BLaER1 (cell line): Measurements from ENCODE around the gene PLXDC2.

Experiments
- H3K27ac ChIP-seq: shearing (Covaris generic); formaldehyde crosslinking; 2 replicates; pipeline ENCODE4 v1.8.1; 2022
- H3K27me3 ChIP-seq: shearing (Covaris generic); formaldehyde crosslinking; 2 replicates; pipeline ENCODE4 v1.8.1; 2022
- H3K36me3 ChIP-seq: shearing (Covaris generic); formaldehyde crosslinking; 2 replicates; pipeline ENCODE4 v1.8.1; 2022
- H3K4me1 ChIP-seq: shearing (Covaris generic); formaldehyde crosslinking; 2 replicates; pipeline ENCODE4 v1.8.1; 2022
- H3K4me2 ChIP-seq: shearing (Covaris generic); formaldehyde crosslinking; 2 replicates; pipeline ENCODE4 v1.8.1; 2022
- H3K4me3 ChIP-seq: shearing (Covaris generic); formaldehyde crosslinking; 2 replicates; pipeline ENCODE4 v1.8.1; 2022
- H3K9ac ChIP-seq: shearing (Covaris generic); formaldehyde crosslinking; 2 replicates; pipeline ENCODE4 v1.8.1; 2022
- H3K9me3 ChIP-seq: shearing (Covaris generic); formaldehyde crosslinking; 2 replicates; pipeline ENCODE4 v1.8.1; 2022
- H4K20me1 ChIP-seq: shearing (Covaris generic); formaldehyde crosslinking; 2 replicates; pipeline ENCODE4 v1.8.1; 2022
- Cebpa-rat ChIP-seq: shearing (Covaris generic); IDR thresholded peaks from 2 replicates; pipeline ENCODE4 v1.8.1; 2022

The PLXDC2 gene

DNA sequence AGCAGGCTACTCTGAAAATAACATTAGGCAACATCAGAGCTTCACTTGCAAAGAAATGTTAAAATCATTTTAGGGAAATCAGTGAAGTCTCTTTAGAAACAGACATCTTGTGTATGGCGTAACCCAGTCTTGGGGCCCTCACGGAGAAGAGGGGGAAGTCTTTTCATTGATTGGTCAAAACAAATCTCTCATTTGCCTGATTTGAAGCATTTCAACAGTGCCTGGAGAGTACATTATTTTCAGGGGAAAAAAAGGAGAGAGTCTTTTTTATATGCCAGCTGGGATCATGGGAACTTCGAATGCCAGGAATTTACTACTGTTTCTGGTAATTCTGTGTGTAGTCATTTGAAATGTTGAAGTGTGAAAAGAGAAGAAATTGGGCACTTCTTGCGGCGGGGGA lies 471.4 kb downstream of the PLXDC2 start:
- Histone ChIP-seq H3K4me1 (no peaks in the 10 kb centered on the region), H3K27ac (no peak overlapping the region), H3K9ac (no peak overlapping the region), H3K4me3 (no peak overlapping the region), H4K20me1 (no peaks in the 10 kb centered on the region), H3K27me3 (no peaks in the 10 kb centered on the region), H3K36me3 (no peaks in the 10 kb centered on the region), H3K9me3 (no peaks in the 10 kb centered on the region), H3K4me2 (no peak overlapping the region)
- no peak for TF ChIP-seq Cebpa-rat

DNA sequence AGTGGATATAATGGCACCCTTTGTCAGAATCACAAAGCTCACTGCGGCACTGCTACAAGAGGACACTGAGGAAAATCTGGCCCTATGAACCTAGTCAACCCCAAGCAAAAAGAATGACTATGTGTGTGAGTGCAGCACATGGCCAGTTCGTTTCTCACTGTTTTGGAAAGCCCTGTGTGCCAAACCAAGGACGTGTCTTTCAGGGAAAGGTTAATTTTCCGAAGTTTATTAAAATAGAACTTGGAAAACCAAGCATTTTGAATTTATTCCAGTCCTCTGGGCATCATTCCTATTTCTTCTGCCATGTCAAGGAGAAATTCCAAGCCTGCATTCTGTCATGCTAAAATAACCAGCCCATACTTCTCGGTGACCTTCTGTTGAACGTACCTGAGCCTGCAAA lies 471.8 kb downstream of the PLXDC2 start:
- Histone ChIP-seq H3K27ac (no peak overlapping the region), H3K9me3 (no peaks in the 10 kb centered on the region), H3K4me2 (no peak overlapping the region), H3K4me1 (no peaks in the 10 kb centered on the region), H3K27me3 (no peaks in the 10 kb centered on the region), H3K4me3 (no peak overlapping the region), H4K20me1 (no peaks in the 10 kb centered on the region), H3K36me3 (no peaks in the 10 kb centered on the region), H3K9ac (no peak overlapping the region)
- no peak for TF ChIP-seq Cebpa-rat

GRCh38 chr10:20289070-20289828 lies 473.0 kb downstream of the PLXDC2 start:
- no peak overlapping the region for H3K27ac ChIP-seq
- H3K9me3 ChIP-seq = no peaks in the 10 kb centered on the region
- no peaks in the 10 kb centered on the region for H3K36me3 ChIP-seq
- TF ChIP-seq Cebpa-rat = no peak
- no peak overlapping the region for H3K4me2 ChIP-seq
- no peaks in the 10 kb centered on the region for H3K27me3 ChIP-seq
- H4K20me1 ChIP-seq = no peaks in the 10 kb centered on the region
- no peaks in the 10 kb centered on the region for H3K4me1 ChIP-seq
- H3K9ac ChIP-seq = no peak overlapping the region
- H3K4me3 ChIP-seq = no peak overlapping the region

DNA sequence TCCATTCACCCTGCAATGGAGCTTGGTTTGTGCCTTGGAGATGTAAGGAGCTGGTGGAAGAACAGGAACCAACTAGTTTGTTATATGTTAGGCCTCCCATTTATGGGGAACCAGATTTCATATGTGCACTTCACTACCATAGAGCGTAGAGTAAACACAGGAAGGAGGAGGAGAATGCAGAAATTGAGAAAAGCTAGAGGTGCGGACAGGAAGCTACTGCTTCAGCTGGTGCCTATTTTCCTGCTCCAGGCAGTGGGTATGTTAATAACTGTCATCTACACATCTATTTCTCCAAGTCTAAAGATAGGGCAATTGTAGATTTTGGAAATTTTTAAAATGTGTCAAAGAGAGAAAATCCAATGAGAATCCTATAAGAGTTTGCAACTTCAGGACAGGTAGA lies 482.2 kb downstream of the PLXDC2 start:
- Histone ChIP-seq H4K20me1 (no peaks in the 10 kb centered on the region), H3K36me3 (no peaks in the 10 kb centered on the region), H3K27ac (no peak overlapping the region), H3K27me3 (no peaks in the 10 kb centered on the region), H3K4me1 (no peaks in the 10 kb centered on the region), H3K4me3 (no peak overlapping the region), H3K4me2 (no peak overlapping the region), H3K9ac (no peak overlapping the region), H3K9me3 (peaks cover 9% of the 10 kb centered on the region)
- no peak for TF ChIP-seq Cebpa-rat

GRCh38 chr10:20299034-20299736 lies 483.0 kb downstream of the PLXDC2 start:
- no peak for TF ChIP-seq Cebpa-rat
- Histone ChIP-seq H3K4me3 (no peak overlapping the region), H4K20me1 (no peaks in the 10 kb centered on the region), H3K4me2 (no peak overlapping the region), H3K27ac (no peak overlapping the region), H3K9me3 (peaks cover 9% of the 10 kb centered on the region), H3K36me3 (no peaks in the 10 kb centered on the region), H3K27me3 (no peaks in the 10 kb centered on the region), H3K4me1 (no peaks in the 10 kb centered on the region), H3K9ac (no peak overlapping the region)

DNA sequence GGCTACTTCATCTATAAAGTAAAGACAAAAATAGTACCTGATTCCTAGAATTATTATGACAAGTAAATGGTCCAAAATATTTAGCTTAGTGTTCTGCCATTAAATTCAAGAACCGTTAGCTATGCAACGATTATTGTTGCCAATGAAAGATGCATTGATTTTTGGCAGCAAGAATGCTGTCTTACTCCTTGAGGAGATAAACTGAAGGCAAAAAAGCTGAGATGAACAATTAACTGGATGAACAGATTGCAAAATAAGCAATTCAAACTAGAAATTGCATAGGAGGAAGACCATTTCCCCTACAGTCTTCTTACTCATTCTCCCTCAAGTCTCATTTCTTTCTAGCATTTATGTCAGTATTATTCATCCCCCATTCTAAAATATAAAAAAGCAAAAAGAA lies 484.5 kb downstream of the PLXDC2 start:
- peaks cover 9% of the 10 kb centered on the region for H3K9me3 ChIP-seq
- H3K4me2 ChIP-seq = no peak overlapping the region
- no peak for TF ChIP-seq Cebpa-rat
- no peak overlapping the region for H3K4me3 ChIP-seq
- H3K36me3 ChIP-seq = no peaks in the 10 kb centered on the region
- no peaks in the 10 kb centered on the region for H3K4me1 ChIP-seq
- H3K9ac ChIP-seq = no peak overlapping the region
- H3K27ac ChIP-seq = no peak overlapping the region
- no peaks in the 10 kb centered on the region for H3K27me3 ChIP-seq
- H4K20me1 ChIP-seq = no peaks in the 10 kb centered on the region

DNA sequence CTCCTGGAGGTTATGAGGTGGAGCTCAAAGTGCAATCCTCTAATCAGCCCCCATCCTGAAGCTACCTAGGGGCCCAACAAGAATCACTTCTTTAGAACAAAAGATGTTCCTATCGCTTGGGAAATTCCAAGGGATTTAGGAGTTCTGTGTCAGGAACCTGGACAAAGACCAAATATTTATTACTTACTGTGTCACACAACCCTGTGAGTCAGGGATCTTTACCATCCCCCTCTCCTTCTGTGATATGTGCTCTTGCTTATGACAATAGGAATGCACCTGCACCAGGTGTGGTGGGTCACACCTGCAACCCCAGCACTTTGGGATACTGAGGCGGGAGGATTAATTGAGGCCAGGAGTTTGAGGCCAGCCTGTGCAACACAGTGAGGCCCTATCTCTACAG lies 485.8 kb downstream of the PLXDC2 start:
- Histone ChIP-seq H3K9me3 (peaks cover 8% of the 10 kb centered on the region), H3K9ac (no peak overlapping the region), H3K27ac (no peak overlapping the region), H3K4me3 (no peak overlapping the region), H3K27me3 (no peaks in the 10 kb centered on the region), H4K20me1 (no peaks in the 10 kb centered on the region), H3K4me2 (no peak overlapping the region), H3K36me3 (no peaks in the 10 kb centered on the region), H3K4me1 (no peaks in the 10 kb centered on the region)
- TF ChIP-seq Cebpa-rat = no peak

GRCh38 chr10:20303453-20304152 lies 487.4 kb downstream of the PLXDC2 start:
- no peak overlapping the region for H3K4me3 ChIP-seq
- H4K20me1 ChIP-seq = no peaks in the 10 kb centered on the region
- H3K27ac ChIP-seq = no peak overlapping the region
- no peaks in the 10 kb centered on the region for H3K9me3 ChIP-seq
- no peak overlapping the region for H3K9ac ChIP-seq
- no peaks in the 10 kb centered on the region for H3K36me3 ChIP-seq
- H3K4me1 ChIP-seq = no peaks in the 10 kb centered on the region
- no peak for TF ChIP-seq Cebpa-rat
- no peak overlapping the region for H3K4me2 ChIP-seq
- no peaks in the 10 kb centered on the region for H3K27me3 ChIP-seq

DNA sequence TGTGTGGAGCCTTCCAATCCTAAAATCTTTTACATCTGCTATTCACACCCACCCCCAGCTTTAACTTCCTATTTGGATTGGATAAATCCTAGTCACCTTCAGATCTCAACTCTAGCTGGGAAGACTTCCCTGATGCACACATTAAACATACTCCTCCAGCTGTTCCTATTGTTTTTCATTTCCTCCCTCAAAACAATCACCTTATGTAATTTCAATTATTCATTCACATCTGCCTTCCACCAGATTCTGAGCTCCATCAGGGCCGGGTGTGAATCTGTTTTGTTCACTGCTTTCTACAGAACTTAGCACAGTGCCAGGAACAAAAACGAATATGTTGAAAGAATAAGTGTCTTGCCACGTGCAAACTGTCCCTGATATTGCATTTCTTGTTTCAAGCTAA lies 497.4 kb downstream of the PLXDC2 start:
- Histone ChIP-seq H3K27ac (no peak overlapping the region), H3K4me3 (no peak overlapping the region), H3K9me3 (peaks cover 25% of the 10 kb centered on the region), H3K4me2 (no peak overlapping the region), H3K27me3 (no peaks in the 10 kb centered on the region), H4K20me1 (no peaks in the 10 kb centered on the region), H3K9ac (no peak overlapping the region), H3K4me1 (no peaks in the 10 kb centered on the region), H3K36me3 (0 out of 2 replicates have a peak, but pooled peaks cover 7% of the 10 kb centered on the region)
- TF ChIP-seq Cebpa-rat = no peak

DNA sequence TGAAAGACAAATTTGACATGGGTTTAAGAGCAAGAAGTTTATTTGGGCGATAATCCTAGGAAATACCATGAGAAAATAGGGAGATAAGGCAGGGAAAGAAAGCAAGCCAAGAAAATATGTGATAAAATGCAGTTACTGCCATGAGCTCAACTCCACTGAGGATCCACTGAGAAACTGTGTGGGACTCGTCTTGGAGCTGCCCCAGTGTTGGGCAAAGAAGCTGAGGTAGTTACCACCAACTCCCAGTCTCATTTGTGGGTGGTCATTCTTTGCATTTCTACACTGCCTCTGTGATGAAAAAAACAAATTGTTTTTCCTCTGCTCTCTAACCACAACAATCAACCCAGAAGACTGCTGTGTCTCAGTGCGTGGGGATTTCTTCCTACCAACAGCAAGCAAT lies 498.2 kb downstream of the PLXDC2 start:
- 0 out of 2 replicates have a peak, but pooled peaks cover 7% of the 10 kb centered on the region for H3K36me3 ChIP-seq
- H3K9ac ChIP-seq = no peak overlapping the region
- TF ChIP-seq Cebpa-rat = no peak
- H4K20me1 ChIP-seq = no peaks in the 10 kb centered on the region
- no peak overlapping the region for H3K27ac ChIP-seq
- no peak overlapping the region for H3K4me3 ChIP-seq
- H3K4me2 ChIP-seq = no peak overlapping the region
- H3K9me3 ChIP-seq = peaks cover 25% of the 10 kb centered on the region
- no peaks in the 10 kb centered on the region for H3K4me1 ChIP-seq
- H3K27me3 ChIP-seq = no peaks in the 10 kb centered on the region
